ENCODE data around the gene SUN5.

The SUN5 gene

DNA sequence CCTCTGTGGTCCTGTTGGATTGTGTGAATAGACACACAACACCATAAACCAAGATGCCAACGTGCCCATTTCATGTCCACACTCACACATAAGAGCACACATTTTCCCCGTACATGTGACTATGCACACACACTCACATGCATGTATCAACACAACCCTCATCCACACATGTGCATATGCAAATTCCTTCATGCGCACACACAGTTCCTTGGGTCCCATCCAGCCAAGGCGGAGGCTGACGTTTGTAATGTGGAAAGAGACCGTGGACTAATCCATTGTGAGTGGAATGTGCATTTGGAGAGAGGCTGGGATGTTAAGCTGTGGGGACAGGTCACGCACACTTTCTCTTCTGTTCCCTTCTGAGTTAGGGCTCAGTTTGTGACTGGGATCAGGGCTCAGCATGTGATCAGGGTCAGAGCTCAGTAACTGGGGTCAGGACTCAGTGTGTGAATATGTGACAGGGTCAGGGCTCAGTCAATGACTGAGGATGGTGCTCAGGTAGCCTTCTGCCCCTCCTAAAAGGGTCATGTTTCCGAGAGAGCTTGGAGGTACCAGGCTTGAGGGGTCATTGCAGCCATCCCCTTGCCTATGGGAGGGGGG, 2.6 kb upstream of the SUN5 start:
- Histone ChIP-seq H3K36me3 (ENCODE audit: control insufficient read depth in 1 of 2, insufficient read depth in 2 of 2, low read length in 2 of 2) (no peaks in the 10 kb centered on the region), H2AFZ (ENCODE audit: insufficient read depth, low read length, poor library complexity) (no peak overlapping the region), H2BK12ac (ENCODE audit: low read length) (no peak overlapping the region), H3K18ac (ENCODE audit: low read length) (no peak overlapping the region), H4K91ac (ENCODE audit: low read depth, low read length) (no peak overlapping the region), H3K9me3 (ENCODE audit: insufficient read depth, low read depth, low read length) (no peaks in the 10 kb centered on the region), H3K4ac (ENCODE audit: low read depth, low read length) (no peak overlapping the region), H3K4me2 (ENCODE audit: low read length) (no peak overlapping the region), H2AK5ac (ENCODE audit: low read length) (no peak overlapping the region), H3K27ac (ENCODE audit: low read depth, low read length) (no peak overlapping the region), H3K4me1 (ENCODE audit: control insufficient read depth in 1 of 2, insufficient read depth in 2 of 2, low read length in 2 of 2) (no peaks in the 10 kb centered on the region), H4K8ac (ENCODE audit: low read depth, low read length) (no peak overlapping the region), H2BK120ac (ENCODE audit: insufficient read depth, low read length, poor library complexity) (no peak overlapping the region), H3K9ac (ENCODE audit: low read length) (no peak overlapping the region), H3K4me3 (ENCODE audit: low read depth, low read length) (no peak overlapping the region), H3K14ac (ENCODE audit: low read length) (no peak overlapping the region), H3K79me2 (ENCODE audit: control insufficient read depth, insufficient read depth, low read length, poor library complexity) (no peaks in the 10 kb centered on the region), H3K27me3 (ENCODE audit: insufficient read depth, low read length) (no peaks in the 10 kb centered on the region), H3K23ac (ENCODE audit: low read length) (no peak overlapping the region), H4K12ac (ENCODE audit: low read depth, low read length) (no peak overlapping the region), H2BK5ac (ENCODE audit: low read depth, low read length, poor library complexity) (no peak overlapping the region), H3K79me1 (ENCODE audit: low read length) (no peaks in the 10 kb centered on the region)
- no peak for DNase-seq
- no CpG with 5 or more reads among the region's 8 CpGs for WGBS (ENCODE audit: extremely low coverage, insufficient coverage, insufficient read length)

DNA sequence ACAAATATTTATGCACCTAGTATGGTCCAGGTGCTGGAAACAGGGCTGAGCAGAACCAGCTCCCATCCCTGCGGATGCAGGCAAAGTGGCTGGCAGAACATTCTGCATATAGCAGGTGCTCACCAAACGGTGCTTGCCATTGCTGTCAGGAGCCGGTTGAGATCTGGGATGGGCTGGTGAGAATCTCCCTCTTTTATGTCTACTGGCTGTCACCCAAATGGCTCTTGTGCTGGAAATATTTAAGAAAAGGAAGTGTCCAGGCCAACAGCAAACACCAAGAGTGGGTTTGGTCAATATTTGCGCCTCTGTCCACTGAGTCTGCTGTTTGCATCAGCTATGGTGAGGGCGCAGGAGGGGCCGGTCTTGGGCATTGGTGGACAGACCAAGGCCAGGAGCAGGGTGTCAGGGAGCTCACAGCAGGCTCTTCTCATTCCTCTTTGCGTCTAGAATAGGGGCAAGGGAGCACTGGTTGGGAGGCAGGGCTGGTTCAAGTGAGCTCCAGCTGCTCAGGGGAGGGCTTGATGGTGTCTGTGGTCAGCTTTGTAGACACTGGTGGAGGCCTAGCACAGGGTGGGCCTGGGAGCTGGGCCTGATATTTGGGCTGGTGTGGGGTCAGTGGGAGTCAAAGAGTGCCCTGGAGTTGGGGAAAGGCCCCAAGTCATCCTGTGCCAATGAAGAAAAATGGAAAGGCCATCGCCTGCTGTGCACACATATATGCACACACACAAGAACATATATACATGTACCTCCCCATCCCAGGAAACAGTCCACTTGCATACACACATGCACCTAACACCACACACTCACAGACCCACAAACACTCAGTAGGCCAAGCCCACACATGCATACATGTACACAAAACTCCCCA, 1.9 kb upstream of the SUN5 start:
- no peaks in the 10 kb centered on the region for H3K36me3 ChIP-seq (ENCODE audit: control insufficient read depth in 1 of 2, insufficient read depth in 2 of 2, low read length in 2 of 2)
- no peaks in the 10 kb centered on the region for H3K79me1 ChIP-seq (ENCODE audit: low read length)
- no peaks in the 10 kb centered on the region for H3K27me3 ChIP-seq (ENCODE audit: insufficient read depth, low read length)
- H2BK5ac ChIP-seq (ENCODE audit: low read depth, low read length, poor library complexity), result no peak overlapping the region
- H3K9me3 ChIP-seq (ENCODE audit: insufficient read depth, low read depth, low read length), result no peaks in the 10 kb centered on the region
- no peak overlapping the region for H2BK12ac ChIP-seq (ENCODE audit: low read length)
- DNase-seq, result no peak
- no peak overlapping the region for H3K4me3 ChIP-seq (ENCODE audit: low read depth, low read length)
- no peak overlapping the region for H2AK5ac ChIP-seq (ENCODE audit: low read length)
- no peak overlapping the region for H3K4me2 ChIP-seq (ENCODE audit: low read length)
- H3K4ac ChIP-seq (ENCODE audit: low read depth, low read length), result no peak overlapping the region
- no peak overlapping the region for H4K91ac ChIP-seq (ENCODE audit: low read depth, low read length)
- H3K14ac ChIP-seq (ENCODE audit: low read length), result no peak overlapping the region
- H2AFZ ChIP-seq (ENCODE audit: insufficient read depth, low read length, poor library complexity), result no peak overlapping the region
- no peak overlapping the region for H2BK120ac ChIP-seq (ENCODE audit: insufficient read depth, low read length, poor library complexity)
- no peak overlapping the region for H3K23ac ChIP-seq (ENCODE audit: low read length)
- no CpG with 5 or more reads among the region's 8 CpGs for WGBS (ENCODE audit: extremely low coverage, insufficient coverage, insufficient read length)
- no peak overlapping the region for H4K12ac ChIP-seq (ENCODE audit: low read depth, low read length)
- H3K18ac ChIP-seq (ENCODE audit: low read length), result no peak overlapping the region
- H3K9ac ChIP-seq (ENCODE audit: low read length), result no peak overlapping the region
- H3K79me2 ChIP-seq (ENCODE audit: control insufficient read depth, insufficient read depth, low read length, poor library complexity), result no peaks in the 10 kb centered on the region
- no peak overlapping the region for H3K27ac ChIP-seq (ENCODE audit: low read depth, low read length)
- H3K4me1 ChIP-seq (ENCODE audit: control insufficient read depth in 1 of 2, insufficient read depth in 2 of 2, low read length in 2 of 2), result no peaks in the 10 kb centered on the region
- H4K8ac ChIP-seq (ENCODE audit: low read depth, low read length), result no peak overlapping the region

DNA sequence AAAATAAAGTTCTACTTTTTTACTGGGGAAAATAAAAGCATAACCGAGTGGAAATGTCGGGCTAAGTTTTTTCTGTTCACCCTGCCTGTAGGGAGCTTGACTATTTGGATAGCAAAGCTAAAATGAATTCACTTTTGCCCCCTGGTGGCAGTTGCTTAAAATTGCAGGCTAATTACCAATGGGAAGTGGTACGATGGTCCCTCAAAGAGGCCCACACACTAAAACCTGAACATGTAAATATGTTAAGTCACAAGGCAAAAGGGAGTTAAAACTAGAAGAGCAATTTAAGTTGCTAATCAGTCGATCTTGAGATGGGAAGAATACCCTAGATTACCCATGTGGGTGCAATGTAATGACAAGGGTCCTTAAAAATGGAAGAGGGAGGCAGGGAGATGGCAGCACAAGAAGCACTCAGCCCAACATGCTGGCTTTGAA, 916 bp upstream of the SUN5 start:
- H4K91ac ChIP-seq (ENCODE audit: low read depth, low read length), result no peak overlapping the region
- no peak overlapping the region for H3K4me3 ChIP-seq (ENCODE audit: low read depth, low read length)
- H3K79me1 ChIP-seq (ENCODE audit: low read length), result no peaks in the 10 kb centered on the region
- no peak overlapping the region for H2BK12ac ChIP-seq (ENCODE audit: low read length)
- no peak overlapping the region for H2BK120ac ChIP-seq (ENCODE audit: insufficient read depth, low read length, poor library complexity)
- H3K36me3 ChIP-seq (ENCODE audit: control insufficient read depth in 1 of 2, insufficient read depth in 2 of 2, low read length in 2 of 2), result no peaks in the 10 kb centered on the region
- no peak overlapping the region for H2BK5ac ChIP-seq (ENCODE audit: low read depth, low read length, poor library complexity)
- H3K27ac ChIP-seq (ENCODE audit: low read depth, low read length), result no peak overlapping the region
- H3K9ac ChIP-seq (ENCODE audit: low read length), result no peak overlapping the region
- peak in 1 of 2 donors; percentile 47 for DNase-seq
- no peaks in the 10 kb centered on the region for H3K4me1 ChIP-seq (ENCODE audit: control insufficient read depth in 1 of 2, insufficient read depth in 2 of 2, low read length in 2 of 2)
- no peaks in the 10 kb centered on the region for H3K79me2 ChIP-seq (ENCODE audit: control insufficient read depth, insufficient read depth, low read length, poor library complexity)
- no peak overlapping the region for H3K14ac ChIP-seq (ENCODE audit: low read length)
- H3K23ac ChIP-seq (ENCODE audit: low read length), result no peak overlapping the region
- no peak overlapping the region for H3K4me2 ChIP-seq (ENCODE audit: low read length)
- no peaks in the 10 kb centered on the region for H3K27me3 ChIP-seq (ENCODE audit: insufficient read depth, low read length)
- H3K9me3 ChIP-seq (ENCODE audit: insufficient read depth, low read depth, low read length), result no peaks in the 10 kb centered on the region
- H4K12ac ChIP-seq (ENCODE audit: low read depth, low read length), result no peak overlapping the region
- no peak overlapping the region for H2AK5ac ChIP-seq (ENCODE audit: low read length)
- no peak overlapping the region for H3K18ac ChIP-seq (ENCODE audit: low read length)
- no peak overlapping the region for H2AFZ ChIP-seq (ENCODE audit: insufficient read depth, low read length, poor library complexity)
- WGBS (ENCODE audit: extremely low coverage, insufficient coverage, insufficient read length), result no CpG with 5 or more reads among the region's 4 CpGs
- H4K8ac ChIP-seq (ENCODE audit: low read depth, low read length), result no peak overlapping the region
- H3K4ac ChIP-seq (ENCODE audit: low read depth, low read length), result no peak overlapping the region

DNA sequence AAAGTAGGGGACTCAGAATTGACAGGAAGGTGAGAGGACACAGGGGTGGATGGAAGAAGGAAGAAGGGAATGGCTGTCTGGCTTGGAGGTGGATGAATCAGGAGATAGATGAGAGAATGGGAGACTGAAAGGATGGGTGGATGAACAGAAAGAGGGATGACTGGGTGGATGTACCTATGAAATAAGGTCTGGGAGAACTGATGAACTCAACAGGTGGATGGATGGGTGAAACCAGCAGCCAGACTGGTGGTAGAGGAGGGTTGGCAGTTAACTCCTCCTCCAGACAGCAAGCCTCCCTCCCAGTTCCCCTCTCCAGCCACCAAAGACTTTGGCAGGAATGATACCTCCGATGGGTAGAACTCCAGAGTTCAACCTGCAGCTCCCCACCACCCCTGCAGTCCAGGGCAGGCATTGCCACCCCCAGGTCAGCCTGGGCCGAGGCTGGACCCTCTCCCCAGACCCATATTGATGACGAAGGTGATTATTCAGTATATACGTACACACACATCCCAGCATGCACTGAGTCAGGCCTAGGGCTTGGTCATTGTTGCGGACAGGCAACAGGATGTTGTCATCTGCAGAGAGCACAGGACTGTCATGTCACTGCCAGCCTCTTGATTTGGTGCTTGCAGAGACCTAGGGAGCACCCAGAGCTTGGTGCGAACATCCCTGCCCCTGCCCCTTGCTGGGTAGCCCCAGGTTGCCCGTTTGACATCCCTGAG, 2.0 kb downstream of the SUN5 start:
- Histone ChIP-seq H3K9me3 (ENCODE audit: insufficient read depth, low read depth, low read length) (no peaks in the 10 kb centered on the region), H3K36me3 (ENCODE audit: control insufficient read depth in 1 of 2, insufficient read depth in 2 of 2, low read length in 2 of 2) (no peaks in the 10 kb centered on the region)

More for the DNA sequence above, 2.0 kb downstream of the SUN5 start:
- Histone ChIP-seq H3K18ac (ENCODE audit: low read length) (no peak overlapping the region), H2AK5ac (ENCODE audit: low read length) (no peak overlapping the region), H3K27me3 (ENCODE audit: insufficient read depth, low read length) (no peaks in the 10 kb centered on the region), H3K4me2 (ENCODE audit: low read length) (no peak overlapping the region), H3K9ac (ENCODE audit: low read length) (no peak overlapping the region), H4K12ac (ENCODE audit: low read depth, low read length) (no peak overlapping the region), H3K4me1 (ENCODE audit: control insufficient read depth in 1 of 2, insufficient read depth in 2 of 2, low read length in 2 of 2) (no peaks in the 10 kb centered on the region), H3K4me3 (ENCODE audit: low read depth, low read length) (no peak overlapping the region), H2BK5ac (ENCODE audit: low read depth, low read length, poor library complexity) (no peak overlapping the region), H3K79me2 (ENCODE audit: control insufficient read depth, insufficient read depth, low read length, poor library complexity) (no peaks in the 10 kb centered on the region), H3K27ac (ENCODE audit: low read depth, low read length) (no peak overlapping the region), H3K14ac (ENCODE audit: low read length) (no peak overlapping the region), H3K79me1 (ENCODE audit: low read length) (no peaks in the 10 kb centered on the region), H4K8ac (ENCODE audit: low read depth, low read length) (no peak overlapping the region), H2AFZ (ENCODE audit: insufficient read depth, low read length, poor library complexity) (no peak overlapping the region), H4K91ac (ENCODE audit: low read depth, low read length) (no peak overlapping the region), H2BK120ac (ENCODE audit: insufficient read depth, low read length, poor library complexity) (no peak overlapping the region), H3K4ac (ENCODE audit: low read depth, low read length) (no peak overlapping the region), H2BK12ac (ENCODE audit: low read length) (no peak overlapping the region), H3K23ac (ENCODE audit: low read length) (no peak overlapping the region)
- WGBS (ENCODE audit: extremely low coverage, insufficient coverage, insufficient read length), result no CpG with 5 or more reads among the region's 7 CpGs
- DNase-seq, result no peak

All from trophoblast cell (in vitro differentiated cells and primary cell).